ENCODE measurements around the gene BTBD9. TPM values are rescaled to one million over a fixed set of nuclear protein-coding genes. Genes with fewer than 3 reads are reported as not detected.

The BTBD9 gene
- total RNA-seq, 4 donors from 2014 or later = 17.3 to 50.3 (median 37.8) TPM

- H3K27me3 ChIP-seq = no peaks in the 10 kb centered on the region
- H3K4me3 ChIP-seq = no peak overlapping the region
- H3K27ac ChIP-seq = no peak overlapping the region
- no peaks in the 10 kb centered on the region for H3K4me1 ChIP-seq
- peaks cover 0 to 30% (median 0%) of the 10 kb centered on the region in 3 donors for H3K36me3 ChIP-seq
- no peak for DNase-seq
- H3K9me3 ChIP-seq = no peaks in the 10 kb centered on the region
- TF ChIP-seq CTCF (IDR thresholded peaks at IDR 0.05) = no peak
Measured at GRCh38 chr6:38591439-38591838, 48.3 kb downstream of the BTBD9 start.

GRCh38 chr6:38589367-38589720 lies 50.4 kb downstream of the BTBD9 start:
- TF ChIP-seq CTCF (IDR thresholded peaks at IDR 0.05) = no peak
- no peak for TF ChIP-seq POLR2A (IDR thresholded peaks at IDR 0.05)
- H3K36me3 ChIP-seq = peaks cover 0 to 30% (median 0%) of the 10 kb centered on the region in 3 donors
- DNase-seq = no peak
- H3K4me3 ChIP-seq = no peak overlapping the region
- H3K27ac ChIP-seq = no peak overlapping the region
- H3K27me3 ChIP-seq = no peaks in the 10 kb centered on the region
- no peaks in the 10 kb centered on the region for H3K9me3 ChIP-seq
- no peaks in the 10 kb centered on the region for H3K4me1 ChIP-seq

GRCh38 chr6:38588631-38589366 lies 50.9 kb downstream of the BTBD9 start:
- Histone ChIP-seq H3K4me1 (no peaks in the 10 kb centered on the region), H3K27me3 (no peaks in the 10 kb centered on the region), H3K4me3 (no peak overlapping the region), H3K27ac (no peak overlapping the region), H3K36me3 (peaks cover 0 to 26% (median 0%) of the 10 kb centered on the region in 3 donors), H3K9me3 (no peaks in the 10 kb centered on the region)
- no peak for TF ChIP-seq POLR2A (IDR thresholded peaks at IDR 0.05)
- TF ChIP-seq CTCF (IDR thresholded peaks at IDR 0.05) = no peak
- DNase-seq = no peak

- TF ChIP-seq POLR2A (IDR thresholded peaks at IDR 0.05) = no peak
- TF ChIP-seq CTCF (IDR thresholded peaks at IDR 0.05) = no peak
Measured at GRCh38 chr6:38587766-38588362, 51.9 kb downstream of the BTBD9 start.

GRCh38 chr6:38586992-38587391 lies 52.7 kb downstream of the BTBD9 start:
- Histone ChIP-seq H3K4me1 (no peaks in the 10 kb centered on the region), H3K36me3 (peaks cover 0 to 10% (median 0%) of the 10 kb centered on the region in 3 donors), H3K9me3 (no peaks in the 10 kb centered on the region), H3K4me3 (no peak overlapping the region), H3K27me3 (no peaks in the 10 kb centered on the region), H3K27ac (no peak overlapping the region)
- DNase-seq = no peak
- TF ChIP-seq POLR2A (IDR thresholded peaks at IDR 0.05) (no peak), CTCF (IDR thresholded peaks at IDR 0.05) (no peak)

More at GRCh38 chr6:38587766-38588362, 51.9 kb downstream of the BTBD9 start:
- Histone ChIP-seq H3K9me3 (no peaks in the 10 kb centered on the region), H3K4me1 (no peaks in the 10 kb centered on the region), H3K36me3 (peaks cover 0 to 19% (median 0%) of the 10 kb centered on the region in 3 donors), H3K27me3 (no peaks in the 10 kb centered on the region), H3K4me3 (no peak overlapping the region), H3K27ac (no peak overlapping the region)
- no peak for DNase-seq

Measured in Peyer's patch (tissue), 4 donors.